GM23338 (cell line): ENCODE data around the gene GNAT2. TPM values are rescaled to one million over a fixed set of nuclear protein-coding genes. Genes with fewer than 3 reads are reported as not detected.

ENCODE experiments used
- ATAC-seq: fragments of 200-7000 bp; cut with Tn5 transposase; 3 replicates; pipeline ENCODE4 v1.9.1; 2020
- DNase-seq: peaks from one replicate; pipeline ENCODE4 v3.0.0-alpha.2; 2015; ENCODE audit warnings: low spot score
- H2AFZ ChIP-seq: fragments of 200-600 bp; sonication (generic); 2 replicates; pipeline ENCODE4 v1.8.0; 2016; ENCODE audit warnings: antibody characterized with exemption, mild to moderate bottlenecking, moderate library complexity
- H3F3A ChIP-seq: fragments of 200-600 bp; sonication (generic); replicated peaks from 2 replicates; pipeline ENCODE4 v1.8.0; 2017; ENCODE audit warnings: antibody characterized with exemption, mixed run types, low read depth
- H3K27ac ChIP-seq: fragments of 200-600 bp; sonication (generic); 2 replicates; pipeline ENCODE4 v1.6.1; 2016; ENCODE audit warnings: low read depth
- H3K27me3 ChIP-seq: fragments of 200-600 bp; sonication (generic); 2 replicates; pipeline ENCODE4 v1.8.0; 2016; ENCODE audit warnings: mild to moderate bottlenecking, mixed run types, moderate library complexity; ENCODE audit not compliant: insufficient read depth
- H3K36me3 ChIP-seq: fragments of 200-600 bp; sonication (generic); 2 replicates; pipeline ENCODE4 v1.8.0; 2016; ENCODE audit warnings: mild to moderate bottlenecking; ENCODE audit not compliant: insufficient read depth
- H3K4me1 ChIP-seq: fragments of 200-600 bp; sonication (generic); 2 replicates; pipeline ENCODE4 v1.8.0; 2016; ENCODE audit warnings: mild to moderate bottlenecking, moderate library complexity; ENCODE audit not compliant: insufficient read depth
- H3K4me2 ChIP-seq: fragments of 200-600 bp; sonication (generic); 2 replicates; pipeline ENCODE4 v1.7.1; 2017; ENCODE audit warnings: mixed run types
- H3K4me3 ChIP-seq: fragments of 200-600 bp; sonication (generic); 2 replicates; pipeline ENCODE4 v1.6.1; 2016; ENCODE audit warnings: mixed run types
- H3K79me2 ChIP-seq: fragments of 200-600 bp; sonication (generic); replicated peaks from 2 replicates; pipeline ENCODE4 v1.8.0; 2017; ENCODE audit warnings: mild to moderate bottlenecking; ENCODE audit not compliant: insufficient read depth
- H3K9me2 ChIP-seq: fragments of 200-600 bp; sonication (generic); 2 replicates; pipeline ENCODE4 v1.8.0; 2017; ENCODE audit not compliant: insufficient read depth
- H4K20me1 ChIP-seq: fragments of 200-600 bp; sonication (generic); replicated peaks from 2 replicates; pipeline ENCODE4 v1.8.0; 2017; ENCODE audit warnings: mild to moderate bottlenecking; ENCODE audit not compliant: insufficient read depth
- H3K27ac Mint-ChIP-seq: 2 replicates; pipeline ENCODE4 v1.8.0; 2020; ENCODE audit warnings: inconsistent platforms, mild to moderate bottlenecking, moderate library complexity, mixed read lengths
- H3K27me3 Mint-ChIP-seq: 3 replicates; pipeline ENCODE4 v1.8.0; 2022; ENCODE audit warnings: low read depth, mild to moderate bottlenecking, moderate library complexity, mixed read lengths, inconsistent platforms; ENCODE audit not compliant: insufficient read depth, poor library complexity
- H3K36me3 Mint-ChIP-seq: 3 replicates; pipeline ENCODE4 v1.8.0; 2021; ENCODE audit warnings: low read depth, mild to moderate bottlenecking, inconsistent platforms, moderate library complexity, mixed read lengths
- H3K4me1 Mint-ChIP-seq: 3 replicates; pipeline ENCODE4 v1.8.0; 2020; ENCODE audit warnings: mild to moderate bottlenecking, inconsistent platforms, mixed read lengths
- H3K4me3 Mint-ChIP-seq: 3 replicates; pipeline ENCODE4 v1.8.0; 2021; ENCODE audit warnings: moderate library complexity, mild to moderate bottlenecking, inconsistent platforms, mixed read lengths
- H3K9me3 Mint-ChIP-seq: 3 replicates; pipeline ENCODE4 v1.8.0; 2020; ENCODE audit warnings: moderate library complexity, mild to moderate bottlenecking, inconsistent platforms, mixed read lengths
- CREB1 ChIP-seq: fragments of 250-450 bp; sonication (Bioruptor Pico); IDR thresholded peaks from 2 replicates; pipeline ENCODE4 v1.5.0; 2020; ENCODE audit warnings: low read depth, mild to moderate bottlenecking, moderate library complexity
- CTCF ChIP-seq, 2 experiments: fragments of 200-600 bp in 1 of 2; sonication (generic) in 1 of 2; conservative IDR thresholded peaks; 2 replicates each; pipeline versions ENCODE4 v1.5.1 to v1.6.1; 2016 to 2017; ENCODE audit warnings: antibody characterized with exemption in 2 of 2, low read depth in 2 of 2, mild to moderate bottlenecking in 2 of 2, moderate library complexity in 1 of 2
- EZH2 ChIP-seq: fragments of 200-600 bp; sonication (generic); IDR thresholded peaks from one replicate; pipeline ENCODE4 v1.8.0; 2017; ENCODE audit warnings: antibody characterized with exemption, mild to moderate bottlenecking, low read depth; ENCODE audit not compliant: unreplicated experiment
- EZH2phosphoT487 ChIP-seq: fragments of 200-600 bp; sonication (generic); IDR thresholded peaks from one replicate; pipeline ENCODE4 v1.8.1; 2018; ENCODE audit warnings: antibody characterized with exemption; ENCODE audit not compliant: unreplicated experiment
- JUNB ChIP-seq: IDR thresholded peaks from one replicate; pipeline ENCODE4 v1.6.1; 2016; ENCODE audit warnings: antibody characterized with exemption; ENCODE audit not compliant: unreplicated experiment
- NANOG ChIP-seq: IDR thresholded peaks from 2 replicates; pipeline ENCODE4 v1.6.1; 2016; ENCODE audit warnings: antibody characterized with exemption, borderline replicate concordance
- POLR2AphosphoS5 ChIP-seq: IDR thresholded peaks from 2 replicates; pipeline ENCODE4 v1.6.1; 2016; ENCODE audit warnings: antibody characterized with exemption, low read depth
- STAT1 ChIP-seq: IDR thresholded peaks from one replicate; pipeline ENCODE4 v1.6.1; 2016; ENCODE audit warnings: antibody characterized with exemption; ENCODE audit not compliant: unreplicated experiment
- ZNF114 ChIP-seq: fragments of 250-450 bp; sonication (Bioruptor Pico); IDR thresholded peaks from 2 replicates; pipeline ENCODE4 v1.5.0; 2020; ENCODE audit warnings: mild to moderate bottlenecking, moderate library complexity
- ZNF331 ChIP-seq: fragments of 250-450 bp; sonication (Bioruptor Pico); IDR thresholded peaks from 2 replicates; pipeline ENCODE4 v1.5.0; 2020; ENCODE audit warnings: low read depth, mild to moderate bottlenecking, moderate library complexity
- ZNF462 ChIP-seq: fragments of 250-450 bp; sonication (Bioruptor Pico); IDR thresholded peaks from 2 replicates; pipeline ENCODE4 v1.5.0; 2020; ENCODE audit warnings: mild to moderate bottlenecking, moderate library complexity
- polyA plus RNA-seq: library from polyadenylated mRNA; unstranded; fragments of >200 nt; fragmentation: Nextera tagmentation; extraction: Ambion mirVana; gene quantifications from 2 replicates; pipeline ENCODE4 v1.2.1, GENCODE V29; 2016
- total RNA-seq: library from RNA; depleted of rRNA; stranded (reverse); fragments of >200 nt; shearing (Covaris generic); gene quantifications from 2 replicates; pipeline ENCODE4 v1.2.3, GENCODE V29; 2014

Gene GNAT2
- total and polyA plus RNA-seq, 2 experiments from 2014 or later: 0.21 TPM; not detected in 1

- peaks cover 4% of the 10 kb centered on the region for H3K27me3 Mint-ChIP-seq
- Histone ChIP-seq H3K4me2 (no peak overlapping the region), H3K4me3 (no peak overlapping the region), H2AFZ (no peak overlapping the region), H3K27me3 (no peaks in the 10 kb centered on the region), H3K9me2 (no peaks in the 10 kb centered on the region), H3K79me2 (peaks cover under 1% of the 10 kb centered on the region; the same call in 1 of the 2 replicates), H3K4me1 (no peaks in the 10 kb centered on the region), H3K27ac (no peak overlapping the region), H3K36me3 (peaks cover 4% of the 10 kb centered on the region; the same call in 1 of the 2 replicates), H4K20me1 (no peaks in the 10 kb centered on the region), H3F3A (no peaks in the 10 kb centered on the region)
- H3K27ac Mint-ChIP-seq: no peak overlapping the region
- no peak for TF ChIP-seq ZNF331 (CRISPR knock-in tag)
- TF ChIP-seq ZNF114 (CRISPR knock-in tag): no peak
- TF ChIP-seq POLR2AphosphoS5: no peak
- TF ChIP-seq ZNF462 (CRISPR knock-in tag): no peak
- no peak for TF ChIP-seq NANOG
- no peak for TF ChIP-seq JUNB
- TF ChIP-seq CTCF (conservative IDR thresholded peaks at IDR 0.05; ENCODE audit: low read depth in 2 of 2): no peak
- TF ChIP-seq STAT1: no peak
- TF ChIP-seq EZH2: no peak
- no peak for TF ChIP-seq CREB1
- no peak for TF ChIP-seq EZH2phosphoT487
- no peak for ATAC-seq
- no peak for DNase-seq
- H3K9me3 Mint-ChIP-seq: no peaks in the 10 kb centered on the region
- H3K4me1 Mint-ChIP-seq: peaks cover 11% of the 10 kb centered on the region
- peaks cover 27% of the 10 kb centered on the region for H3K36me3 Mint-ChIP-seq
- no peak overlapping the region for H3K4me3 Mint-ChIP-seq
Measured at GRCh38 chr1:109628540-109629321, 9.3 kb upstream of the GNAT2 start.
